EH (cell line): ENCODE measurements around the gene KRT80.
"Not testable (repeated sequence)": the region's sequence is repeated elsewhere in the genome, so short reads cannot be mapped to it uniquely, and the experiment has no call there.

Experiments used
- DNase-seq: peaks from one replicate; pipeline ENCODE4 v3.0.0-alpha.2; 2015; ENCODE audit warnings: low read depth

The KRT80 gene

DNA sequence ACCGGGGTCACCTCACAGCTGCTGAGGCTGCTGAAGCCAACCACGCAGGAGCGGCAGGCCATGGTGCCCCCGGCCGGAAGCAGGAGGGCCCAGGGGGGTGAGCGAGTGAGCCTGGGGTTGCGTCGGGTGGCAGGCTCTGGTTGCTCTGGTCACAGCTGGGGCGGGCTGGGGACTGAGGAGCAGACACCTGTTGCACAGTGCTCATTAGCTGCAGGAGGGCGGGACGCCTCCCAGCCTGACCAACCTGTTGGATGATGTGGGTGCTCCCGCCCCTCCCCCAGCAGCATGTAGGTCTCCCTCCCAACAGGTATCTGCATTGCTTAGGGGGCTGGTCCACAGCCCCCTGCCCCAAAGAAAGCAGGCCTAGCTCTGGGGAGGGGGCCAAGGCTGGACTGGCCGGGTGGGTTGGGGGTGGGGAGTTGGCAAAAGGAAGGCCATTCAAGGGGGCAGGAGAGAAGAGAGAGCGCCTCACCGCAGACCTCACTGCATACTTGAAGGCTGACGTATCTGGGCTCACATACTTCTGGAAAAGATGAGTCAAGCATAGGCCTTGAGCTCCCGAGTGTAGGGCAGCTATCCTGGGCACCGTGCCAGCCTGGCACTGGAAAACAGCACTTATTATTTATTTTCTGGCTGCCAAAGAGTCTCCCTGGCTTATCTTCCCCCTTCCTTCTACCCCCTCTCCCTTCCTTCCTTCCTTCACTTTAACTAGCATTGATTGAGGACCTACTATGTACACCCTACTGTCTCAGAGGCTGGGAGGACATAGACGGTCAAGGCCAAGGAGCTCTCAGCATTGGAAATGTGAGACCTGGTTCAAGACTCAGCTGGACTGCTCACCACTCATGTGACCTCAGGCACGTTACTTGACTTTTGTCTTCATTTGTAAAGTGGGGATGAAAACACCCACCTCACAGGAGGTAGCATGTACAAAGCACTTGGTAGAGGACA lies at the start of gene KRT80:
Gene KRT80 (minus strand): TSS at position 174 of the 951 bp plus-strand sequence. CDS start 112 bp downstream, at position 62.
- DNase-seq = peak; percentile 99

DNA sequence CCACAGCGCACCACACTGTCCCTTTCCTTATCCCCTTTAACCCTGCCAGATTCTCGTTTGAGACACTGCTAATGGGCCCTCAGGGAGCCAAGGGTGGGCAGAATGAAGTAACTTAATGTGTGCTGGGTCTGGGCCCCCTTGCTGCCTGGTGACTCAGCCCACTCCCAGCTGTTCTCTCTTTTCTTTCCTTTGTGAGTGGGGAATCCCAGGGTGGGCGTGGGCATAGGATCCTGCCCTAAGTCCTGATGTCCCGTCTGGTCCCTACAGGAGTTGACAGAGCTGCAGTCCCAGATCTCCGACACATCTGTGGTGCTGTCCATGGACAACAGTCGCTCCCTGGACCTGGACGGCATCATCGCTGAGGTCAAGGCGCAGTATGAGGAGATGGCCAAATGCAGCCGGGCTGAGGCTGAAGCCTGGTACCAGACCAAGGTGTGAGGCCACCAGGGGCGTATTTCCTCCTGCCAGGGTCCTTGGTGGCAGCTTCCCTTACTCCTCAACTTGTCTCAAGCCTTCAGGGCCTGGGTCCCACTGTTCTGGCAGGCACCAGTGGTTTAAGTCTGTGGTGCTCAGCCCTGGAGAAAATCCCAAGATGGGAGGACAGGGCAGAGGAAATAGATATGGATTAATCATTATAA lies 49.5 kb upstream of the KRT80 start:
- no peak for DNase-seq

DNA sequence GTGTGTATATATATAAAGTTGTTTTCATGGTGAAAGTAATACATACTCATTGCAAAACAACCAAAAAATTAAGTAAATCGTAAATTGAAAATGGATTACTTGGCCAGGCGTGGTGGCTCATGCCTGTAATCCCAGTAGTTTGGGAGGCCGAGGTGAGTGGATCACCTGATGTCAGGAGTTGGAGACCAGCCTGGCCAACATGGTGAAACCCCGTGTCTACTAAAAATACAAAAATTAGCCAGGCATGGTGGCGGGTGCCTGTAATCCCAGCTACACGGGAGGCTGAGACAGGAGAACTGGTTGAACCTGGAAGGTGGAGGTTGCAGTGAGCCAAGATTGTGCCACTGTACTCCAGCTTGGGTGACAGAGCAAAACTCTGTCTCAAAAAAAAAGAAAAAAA lies 48.4 kb upstream of the KRT80 start:
- not testable (repeated sequence) for DNase-seq

DNA sequence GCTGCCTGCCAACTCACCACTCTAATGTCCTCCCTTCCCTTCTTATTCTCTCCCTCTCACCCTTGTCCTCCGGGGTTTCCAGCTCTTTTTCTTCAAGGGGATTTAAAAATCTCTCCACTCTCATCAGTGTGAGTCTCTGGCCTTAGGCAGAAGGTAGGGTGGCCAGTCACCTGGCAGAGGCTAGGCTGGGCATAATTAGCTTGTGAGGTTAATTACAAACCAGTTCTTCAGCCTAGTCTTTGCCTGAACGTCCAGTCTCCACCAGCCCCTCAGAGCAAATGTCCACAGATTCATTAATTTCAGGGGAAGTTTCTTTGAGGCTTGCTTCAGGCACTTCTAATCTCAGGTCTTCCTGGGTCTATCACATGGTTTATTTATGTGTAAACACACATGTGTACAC lies 48.0 kb upstream of the KRT80 start:
- DNase-seq = no peak

DNA sequence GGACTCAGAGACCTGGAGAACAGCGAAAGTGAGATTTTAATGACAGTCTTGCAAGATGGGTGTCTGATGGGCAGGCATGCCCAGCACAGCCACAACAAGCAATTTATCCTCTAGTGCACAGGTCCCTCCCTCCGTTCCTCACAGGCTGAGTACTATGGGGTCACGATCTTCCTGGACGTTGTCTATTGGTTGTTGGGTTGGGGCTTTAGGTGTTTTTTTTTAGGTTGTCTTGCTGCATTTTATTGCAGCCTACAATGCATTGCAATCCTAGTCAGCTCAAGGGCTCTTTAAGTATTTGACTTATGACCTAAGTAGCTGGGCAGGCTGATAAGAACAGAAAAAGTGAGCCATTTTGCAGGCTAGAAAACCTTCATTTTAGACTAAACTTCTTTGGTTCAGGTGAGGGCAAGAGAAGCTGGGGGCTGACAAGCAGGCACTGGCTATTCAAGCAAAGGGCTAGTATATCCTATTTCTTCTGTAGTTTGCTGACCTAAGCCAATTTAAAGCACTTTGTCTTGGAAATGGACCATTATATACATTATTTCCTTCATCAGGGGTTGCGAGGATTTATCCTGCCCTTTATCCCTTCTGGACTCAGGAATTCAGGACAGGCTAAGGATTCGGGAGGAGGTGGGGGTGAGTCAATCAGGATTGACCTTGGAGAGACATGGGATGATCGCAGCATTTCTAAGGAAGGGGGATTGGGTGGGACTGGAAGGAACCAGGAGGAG lies 47.3 kb upstream of the KRT80 start:
- no peak for DNase-seq

DNA sequence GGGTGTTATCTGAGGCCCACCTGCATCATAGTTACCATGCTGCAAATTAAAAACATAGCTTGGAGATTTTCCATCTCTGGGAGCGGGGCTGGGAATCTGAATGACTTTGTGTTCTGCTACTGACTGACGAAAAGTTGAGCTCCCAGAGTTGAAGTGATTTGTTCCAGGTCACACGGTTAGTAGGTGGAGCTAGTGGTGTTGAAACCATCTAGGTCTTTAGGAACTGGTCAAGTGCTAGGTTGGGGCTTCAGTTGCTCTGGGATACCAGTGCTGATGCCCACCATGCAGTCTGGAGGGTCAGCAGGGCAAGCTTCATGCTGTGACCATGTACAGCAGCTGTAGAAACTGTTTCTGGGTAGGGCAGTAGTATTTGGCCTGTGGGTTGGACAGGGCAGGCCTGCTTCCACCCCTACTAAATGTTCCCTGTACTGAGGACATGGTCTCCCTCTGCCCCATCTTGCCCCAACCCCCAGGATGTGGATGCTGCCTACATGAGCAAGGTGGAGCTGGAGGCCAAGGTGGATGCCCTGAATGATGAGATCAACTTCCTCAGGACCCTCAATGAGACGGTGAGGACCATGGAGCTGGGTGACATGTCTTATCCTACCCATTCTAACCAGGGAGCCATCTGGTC lies 46.5 kb upstream of the KRT80 start:
- no peak for DNase-seq

DNA sequence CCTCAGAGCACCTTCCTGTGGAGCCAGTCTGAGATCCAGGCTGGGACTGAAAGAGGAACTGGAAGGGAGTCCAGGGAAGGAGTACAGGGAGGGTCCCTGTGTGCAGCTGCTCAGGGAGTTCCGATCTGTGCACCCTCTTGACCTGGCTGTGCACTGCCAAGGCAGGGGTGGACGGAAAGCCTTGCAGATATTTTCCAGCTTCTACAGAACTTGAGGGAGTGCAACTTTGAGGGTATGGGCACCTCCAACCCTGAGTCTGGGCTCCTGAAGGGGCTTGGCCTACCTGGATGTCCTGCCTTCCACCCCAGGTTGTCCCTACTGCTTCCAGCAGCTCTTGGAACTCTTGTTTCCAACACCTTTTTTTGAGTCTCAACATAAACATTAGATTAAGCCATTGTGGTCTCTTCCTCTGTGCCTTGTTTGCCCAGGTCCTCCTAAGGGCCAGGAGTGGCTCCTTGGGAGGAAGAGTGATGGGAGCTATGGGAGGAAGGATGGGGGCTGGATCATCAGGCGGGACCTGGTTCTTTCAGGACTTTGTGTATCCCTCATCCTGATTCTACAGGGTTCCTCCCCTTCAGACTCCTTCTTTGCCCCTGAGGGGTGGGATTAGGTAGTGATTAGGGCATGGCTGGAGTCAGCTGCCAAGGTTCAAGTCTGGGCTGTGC lies 44.7 kb upstream of the KRT80 start:
- no peak for DNase-seq

DNA sequence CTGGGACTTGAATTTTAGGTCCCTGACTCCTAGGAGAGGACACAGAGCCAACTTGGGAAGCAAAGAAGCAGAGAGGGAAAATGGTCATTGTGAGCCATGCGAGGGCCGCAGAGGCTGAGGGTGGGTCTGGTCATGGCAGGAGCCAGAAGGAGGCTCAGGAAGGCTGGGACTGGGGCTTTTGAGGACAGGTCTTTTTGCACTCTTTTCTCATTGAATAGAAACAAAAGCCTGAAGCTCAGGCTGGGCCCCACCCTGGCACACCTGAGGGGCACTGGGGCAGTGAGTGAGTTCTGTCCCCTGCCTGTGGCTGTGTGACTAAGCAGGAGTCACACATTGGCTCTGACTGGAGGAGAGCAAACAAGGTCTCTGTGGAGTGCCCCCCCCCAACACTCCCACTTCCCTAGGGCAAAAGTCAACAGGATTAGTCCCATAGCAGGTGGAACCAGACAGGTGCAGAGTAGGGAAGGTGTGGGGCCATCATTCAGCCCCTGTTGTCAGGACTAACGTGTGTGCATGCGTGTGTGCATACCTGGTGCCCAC lies 44.1 kb upstream of the KRT80 start:
- no peak for DNase-seq

DNA sequence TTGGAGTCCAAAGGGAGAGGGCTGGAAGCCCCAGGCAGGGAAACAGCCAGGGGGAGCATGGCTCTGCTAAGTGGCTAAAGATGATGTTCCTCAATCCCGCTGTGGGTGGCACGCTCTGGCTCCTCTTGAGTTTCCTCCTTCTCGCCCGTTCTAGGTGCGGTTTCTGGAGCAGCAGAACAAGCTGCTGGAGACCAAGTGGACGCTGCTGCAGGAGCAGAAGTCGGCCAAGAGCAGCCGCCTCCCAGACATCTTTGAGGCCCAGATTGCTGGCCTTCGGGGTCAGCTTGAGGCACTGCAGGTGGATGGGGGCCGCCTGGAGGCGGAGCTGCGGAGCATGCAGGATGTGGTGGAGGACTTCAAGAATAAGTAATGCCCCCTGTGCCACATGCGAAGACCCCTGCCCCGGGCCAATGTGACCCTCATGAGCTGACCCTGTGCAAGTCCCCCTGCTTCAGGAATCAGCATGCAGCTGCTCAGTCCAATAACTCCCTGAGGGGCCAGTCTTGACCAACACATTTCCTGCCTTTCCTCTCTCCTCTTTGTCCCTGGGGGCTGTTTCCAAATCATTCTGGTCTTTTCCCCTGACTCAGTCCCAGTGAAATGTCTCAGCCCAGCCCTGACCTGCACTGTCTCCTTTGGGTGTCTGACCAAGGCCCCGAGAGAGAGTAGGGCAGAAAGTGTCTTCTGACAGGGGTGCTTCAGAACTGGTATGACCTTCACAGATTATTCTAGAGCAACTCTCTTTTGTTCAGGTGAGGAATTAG lies 43.4 kb upstream of the KRT80 start:
- DNase-seq = peak; percentile 64

DNA sequence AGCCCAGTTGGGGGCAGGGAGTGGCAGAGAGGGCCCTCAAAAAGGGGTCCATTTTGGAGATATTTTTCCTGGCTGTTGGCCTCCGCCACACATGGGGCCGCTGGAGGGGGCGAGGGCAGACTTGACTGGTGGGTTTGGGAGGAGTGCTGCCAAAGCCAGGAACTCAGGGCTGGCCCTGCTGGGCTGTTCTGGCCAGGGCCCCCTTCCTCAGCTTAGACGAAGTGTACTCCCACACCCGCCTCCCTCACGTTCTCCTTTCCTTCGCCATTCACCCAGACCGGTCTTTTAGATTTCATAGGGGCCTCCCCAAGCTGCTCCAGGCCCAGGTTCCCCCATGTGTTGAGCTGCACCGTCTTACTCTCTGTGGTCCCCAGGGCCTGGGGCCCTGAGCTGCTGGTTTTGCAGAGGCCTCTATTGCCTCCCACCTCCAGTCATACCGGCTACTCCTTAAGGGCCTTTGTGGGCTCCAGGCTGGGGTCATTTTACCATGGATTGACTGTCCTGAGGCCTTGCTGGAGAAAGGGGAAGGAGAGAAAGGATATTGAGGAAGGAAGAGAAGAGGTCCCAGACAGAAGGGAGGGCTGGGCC lies 42.5 kb upstream of the KRT80 start:
- no peak for DNase-seq

DNA sequence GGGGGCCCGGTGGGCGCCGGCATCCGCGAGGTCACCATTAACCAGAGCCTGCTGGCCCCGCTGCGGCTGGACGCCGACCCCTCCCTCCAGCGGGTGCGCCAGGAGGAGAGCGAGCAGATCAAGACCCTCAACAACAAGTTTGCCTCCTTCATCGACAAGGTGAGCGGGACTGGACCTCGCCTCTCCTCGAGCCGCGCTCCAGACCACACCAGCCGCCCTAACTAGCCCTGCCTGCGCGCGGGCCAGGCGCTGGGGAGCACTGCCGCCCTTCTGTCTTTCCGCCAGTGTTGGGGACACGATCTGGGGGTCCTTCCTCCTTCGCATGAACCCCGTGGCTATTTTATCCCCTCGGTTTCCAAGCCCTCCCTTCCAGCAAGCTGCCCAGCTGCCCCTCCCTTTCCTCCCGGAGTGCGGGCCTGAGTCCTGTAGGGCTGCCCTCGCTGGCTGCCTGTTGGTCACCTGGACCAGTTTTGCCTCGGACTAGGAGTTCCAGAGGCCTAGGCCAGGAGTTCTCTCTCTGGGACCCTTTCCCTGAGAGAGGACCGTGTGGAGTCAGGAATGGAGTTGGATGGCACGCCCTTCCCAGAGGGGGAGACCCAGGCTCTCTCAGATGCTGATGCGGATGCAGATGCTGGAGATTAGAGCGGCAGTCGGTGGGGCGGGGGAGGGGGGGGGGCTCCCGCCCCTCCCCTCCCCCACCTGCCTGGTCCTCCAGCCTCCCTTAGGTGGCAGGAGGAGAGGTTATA lies 41.8 kb upstream of the KRT80 start:
- peak; percentile 43 for DNase-seq

DNA sequence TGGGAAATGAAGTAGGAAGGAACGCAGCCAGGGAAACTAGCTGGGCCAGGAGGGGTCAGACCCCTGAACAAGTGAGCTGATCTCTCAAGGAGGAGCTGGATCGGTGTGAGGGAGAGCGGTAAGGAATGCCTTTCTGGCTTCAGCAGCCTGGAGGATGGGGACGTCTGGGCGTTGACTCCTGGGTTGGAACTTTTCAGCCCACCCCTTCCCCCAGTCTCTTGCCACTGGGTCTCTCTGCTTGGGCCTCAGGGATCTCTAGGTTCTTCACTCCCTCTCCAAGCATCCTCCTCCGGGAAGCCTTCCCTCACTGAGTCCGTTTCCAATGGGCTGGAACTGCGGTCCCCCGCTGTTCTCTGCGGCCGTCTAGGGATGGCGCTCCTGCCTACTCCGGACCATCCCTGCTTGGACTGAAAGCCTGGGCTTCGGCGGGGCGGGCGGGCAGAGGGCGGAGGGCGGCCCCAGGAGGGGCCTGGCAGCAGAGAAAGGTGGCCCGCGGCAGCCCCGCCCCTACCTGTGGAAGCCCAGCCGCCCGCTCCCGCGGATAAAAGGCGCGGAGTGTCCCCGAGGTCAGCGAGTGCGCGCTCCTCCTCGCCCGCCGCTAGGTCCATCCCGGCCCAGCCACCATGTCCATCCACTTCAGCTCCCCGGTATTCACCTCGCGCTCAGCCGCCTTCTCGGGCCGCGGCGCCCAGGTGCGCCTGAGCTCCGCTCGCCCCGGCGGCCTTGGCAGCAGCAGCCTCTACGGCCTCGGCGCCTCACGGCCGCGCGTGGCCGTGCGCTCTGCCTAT lies 41.1 kb upstream of the KRT80 start, which contains the start of gene KRT7:
Gene KRT7 (plus strand): TSS at position 570 of the 788 bp plus-strand sequence. CDS start 54 bp downstream, at position 624.
- peak; percentile 71 for DNase-seq

DNA sequence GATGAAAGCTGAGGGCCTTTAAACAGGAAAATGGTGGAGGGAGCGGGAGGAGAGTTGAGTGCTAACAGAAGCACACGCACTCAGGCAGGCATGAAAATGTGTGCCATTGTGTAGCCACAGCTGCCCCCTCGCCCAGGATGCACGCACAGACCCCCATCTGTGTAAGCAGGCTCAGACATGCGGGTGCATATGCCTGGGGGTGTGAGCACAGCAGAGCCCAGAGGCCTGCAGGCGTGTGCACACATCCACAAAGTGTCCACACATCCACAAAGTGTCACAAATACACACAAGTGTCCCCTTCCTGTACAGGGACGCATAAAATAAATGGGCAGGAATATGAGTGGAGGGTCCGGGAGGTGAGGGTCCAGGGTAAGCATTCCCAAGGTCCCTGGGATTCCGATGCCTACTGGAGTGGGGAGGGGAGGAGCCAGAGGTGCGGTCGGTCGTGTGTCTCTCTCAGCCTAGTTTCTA lies 40.4 kb upstream of the KRT80 start:
- no peak for DNase-seq

DNA sequence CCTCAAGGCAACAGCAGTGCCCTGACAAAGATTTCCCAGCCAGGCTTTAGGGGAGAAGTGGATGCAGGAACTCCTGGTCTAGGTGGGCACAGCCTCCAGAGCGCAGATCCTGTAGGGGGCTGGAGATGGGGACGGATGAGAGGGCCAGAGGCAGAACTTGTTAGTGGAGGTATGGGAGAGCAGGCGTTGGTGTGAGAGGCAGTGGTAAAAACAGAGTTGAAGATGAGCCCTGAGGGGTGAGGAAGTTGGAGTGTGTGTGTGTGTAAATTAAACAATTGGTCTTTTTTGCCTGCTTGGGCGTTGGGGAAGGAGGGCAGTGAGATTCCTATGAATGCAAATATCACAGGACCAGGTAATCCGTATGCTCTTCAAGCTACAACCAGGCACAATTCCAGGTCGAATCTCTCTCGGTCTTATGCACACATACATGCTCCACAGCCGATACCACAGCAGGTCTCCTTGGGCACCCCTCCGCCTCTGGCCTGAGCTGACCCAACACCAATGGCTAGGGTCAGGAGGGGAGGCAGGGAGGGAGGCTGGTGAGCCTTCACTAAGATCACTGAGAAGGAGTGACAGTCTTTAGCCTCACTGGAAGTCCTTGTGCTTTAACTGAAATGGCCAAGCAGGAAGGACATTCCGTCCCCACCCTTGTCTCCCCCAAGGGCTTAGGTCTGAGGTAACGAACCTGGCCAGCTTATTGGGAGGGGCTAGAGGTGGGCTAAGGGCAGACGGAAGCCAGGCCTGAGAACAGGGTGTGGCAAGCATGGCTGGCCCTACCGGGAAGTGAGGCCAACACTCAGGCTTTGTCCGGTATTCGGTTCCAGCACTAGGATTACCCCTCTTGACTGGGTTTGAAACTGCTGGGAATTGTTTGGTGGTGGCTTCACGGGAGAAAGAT lies 39.7 kb upstream of the KRT80 start:
- no peak for DNase-seq

DNA sequence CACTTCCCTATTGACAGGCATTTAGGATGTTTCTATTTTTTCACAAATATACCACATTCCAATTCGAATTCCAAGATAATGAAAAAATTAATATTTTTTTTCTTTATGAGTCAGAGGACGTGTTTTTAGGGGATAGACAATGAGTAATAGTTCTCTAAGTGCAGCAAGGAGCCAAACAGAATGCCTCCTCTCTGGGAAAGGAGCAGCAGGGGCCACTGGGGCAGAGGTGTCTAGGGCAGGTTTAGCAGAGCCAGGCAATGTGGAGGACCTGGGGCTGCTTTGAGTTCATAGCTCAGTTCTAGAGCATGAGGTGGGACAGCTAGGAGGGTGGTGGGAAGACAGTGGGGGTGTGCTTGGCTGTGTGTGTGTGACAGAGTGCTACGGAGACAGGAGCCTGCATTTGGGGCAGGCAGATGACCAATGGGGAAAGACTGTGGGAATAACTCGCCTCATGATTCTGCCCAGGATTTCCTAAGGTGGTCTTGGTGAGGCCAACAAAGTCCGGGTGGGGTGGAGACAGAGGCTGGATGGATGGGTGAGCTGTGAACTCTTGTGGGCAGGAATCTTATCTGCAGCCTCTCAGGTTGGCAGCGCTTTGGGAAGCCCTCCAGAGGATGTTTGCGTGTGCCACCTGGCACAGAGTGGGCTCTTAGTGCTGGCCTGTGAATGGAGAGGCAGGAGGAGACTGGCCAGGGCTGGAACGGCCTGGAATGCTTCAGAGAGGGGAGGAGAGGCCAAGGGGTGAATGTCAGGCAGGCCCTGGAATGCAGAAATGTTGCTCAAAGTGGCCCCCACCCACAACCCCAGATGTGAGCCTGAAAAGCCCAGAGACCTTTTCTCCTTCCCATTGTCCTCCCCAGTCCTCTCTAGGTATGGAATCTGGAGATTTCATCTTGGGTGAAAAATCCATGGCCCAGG lies 38.8 kb upstream of the KRT80 start:
- peak; percentile 95 for DNase-seq

DNA sequence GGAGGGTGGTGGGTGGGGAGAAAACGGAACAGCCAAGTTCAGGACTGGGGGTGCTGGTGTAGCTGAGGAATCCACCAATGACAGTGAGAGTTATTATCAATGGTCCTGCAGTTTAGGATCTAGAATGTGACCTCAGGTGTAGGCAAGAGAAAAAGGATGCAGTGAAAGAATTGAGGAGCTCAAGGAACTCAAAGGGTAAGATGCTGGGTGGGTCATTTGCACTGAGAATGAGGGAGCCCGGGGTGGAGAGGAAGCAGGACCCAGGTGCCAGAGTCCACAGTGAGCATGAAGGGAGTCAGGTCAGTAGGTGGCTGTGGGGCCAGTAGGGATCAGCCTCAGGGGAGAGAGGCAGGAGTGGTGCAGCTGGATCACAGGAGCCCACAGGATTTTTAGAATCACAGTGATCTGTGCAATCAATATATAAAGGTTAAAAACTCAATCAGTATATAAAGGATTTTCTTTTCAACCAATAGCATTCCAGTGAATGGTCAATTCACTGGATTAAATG lies 38.1 kb upstream of the KRT80 start:
- no peak for DNase-seq
